ENCODE data around the gene NDUFB2.
"Not testable (repeated sequence)": the region's sequence is repeated elsewhere in the genome, so short reads cannot be mapped to it uniquely, and the experiment has no call there.

The NDUFB2 gene

DNA sequence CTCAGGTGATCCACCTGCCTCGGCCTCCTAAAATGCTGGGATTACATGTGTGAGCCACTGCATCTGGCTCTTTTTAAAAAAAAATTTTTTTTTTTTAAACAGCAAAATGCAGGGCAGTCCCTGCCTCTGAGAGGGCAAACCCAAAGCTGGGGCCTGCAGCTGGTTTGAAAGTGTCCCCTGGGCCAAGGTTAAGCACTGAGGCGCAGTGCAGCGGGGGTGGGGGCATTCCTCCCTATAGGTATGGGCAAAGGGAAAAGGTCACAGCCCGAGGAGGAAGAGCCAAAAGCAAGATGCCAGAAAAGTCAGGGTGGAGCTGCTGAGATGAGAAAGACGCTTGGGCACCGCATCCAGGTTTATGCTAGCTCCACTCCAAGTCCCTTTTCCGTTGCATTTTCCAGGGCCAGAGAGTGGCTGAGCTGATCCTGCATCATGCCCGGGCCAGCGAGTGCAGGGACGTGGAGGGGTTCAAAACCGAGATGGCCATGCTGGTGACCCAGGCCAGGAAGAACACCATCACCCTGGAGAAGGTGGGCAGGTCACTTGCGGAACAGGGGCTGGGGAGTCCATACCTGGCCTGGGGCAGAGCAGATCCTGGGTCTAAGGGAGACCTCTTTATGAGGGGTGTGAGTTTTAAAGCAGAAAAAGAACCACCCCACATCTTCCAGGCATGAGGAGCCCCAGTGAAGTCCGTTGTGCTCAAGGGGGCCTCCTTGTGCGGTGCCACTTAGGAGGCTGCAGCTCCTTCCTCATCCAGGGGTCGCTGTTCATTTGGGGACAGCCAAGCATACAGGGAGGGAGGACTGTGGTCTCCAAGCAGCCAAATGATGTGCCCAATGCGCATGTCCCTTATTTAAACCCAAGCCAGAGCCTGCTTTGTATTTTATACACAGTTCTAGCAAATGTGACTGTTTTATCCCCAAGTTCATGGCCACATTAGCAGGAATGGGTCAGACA lies 7.0 kb upstream of the NDUFB2 start:
- no peak for DNase-seq (ENCODE audit: low read depth in 2 of 2)

DNA sequence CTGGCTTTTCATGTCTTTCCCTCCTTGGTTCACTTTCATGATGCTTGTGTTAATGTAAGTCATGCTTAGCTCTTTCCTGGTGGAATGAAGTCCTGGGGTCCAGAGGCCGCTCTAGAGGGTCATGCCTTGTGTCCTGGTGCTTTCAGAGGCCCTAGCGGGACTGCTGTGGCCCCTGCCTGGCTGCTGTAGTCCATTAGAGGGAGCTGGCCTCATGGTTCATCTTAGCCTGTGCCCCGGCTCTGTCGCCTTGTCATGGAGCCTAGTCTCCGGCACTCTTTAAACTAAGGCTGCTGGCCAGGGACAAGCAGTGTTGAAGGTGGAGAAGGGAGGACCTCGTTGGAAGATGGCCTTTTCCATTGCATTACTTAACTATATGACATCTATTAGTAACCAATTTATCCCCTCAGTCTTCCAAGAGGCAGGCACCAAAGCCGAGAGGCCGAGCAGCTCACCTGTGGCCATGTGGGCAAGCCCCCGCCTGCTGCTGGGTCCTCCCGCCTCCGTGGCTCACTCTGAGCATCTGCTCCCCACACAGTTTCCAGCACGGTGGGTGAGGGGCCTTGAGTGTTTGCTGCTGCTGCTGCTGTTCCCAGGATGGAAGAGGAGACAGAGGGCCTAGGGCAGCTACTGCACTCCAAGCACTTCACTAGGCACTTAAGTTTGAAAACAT lies 5.0 kb upstream of the NDUFB2 start:
- no peak for DNase-seq (ENCODE audit: low read depth in 2 of 2)

- not testable (repeated sequence) for DNase-seq (ENCODE audit: low read depth in 2 of 2)
Observed at GRCh38 chr7:140693849-140694248, 2.7 kb upstream of the NDUFB2 start.

DNA sequence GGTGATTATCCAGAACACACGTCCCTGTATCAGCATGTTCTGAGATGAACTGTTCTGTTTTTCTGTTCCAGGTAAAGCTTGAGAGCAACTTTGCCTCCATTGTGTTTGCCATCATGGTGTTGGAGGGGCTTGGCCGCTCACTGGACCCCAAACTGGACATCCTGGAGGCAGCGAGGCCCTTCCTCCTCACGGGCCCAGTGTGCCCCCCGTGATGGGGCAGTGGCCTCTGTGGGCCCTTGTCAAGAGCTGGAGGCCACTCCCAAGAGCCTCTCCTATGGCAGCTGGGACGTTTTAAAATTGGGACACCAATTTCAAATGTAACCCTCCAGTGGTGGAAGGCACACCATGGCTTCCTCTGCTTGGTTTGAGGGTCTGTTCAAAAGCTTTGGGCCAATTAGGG lies 1.9 kb upstream of the NDUFB2 start:
- no peak for DNase-seq (ENCODE audit: low read depth in 2 of 2)

- DNase-seq (ENCODE audit: low read depth in 2 of 2), result no peak
Observed at GRCh38 chr7:140695381-140695780, 1.1 kb upstream of the NDUFB2 start.

GRCh38 chr7:140696024-140696679 lies 356 bp upstream of the NDUFB2 start:
- peak; percentile 72 to 76 for DNase-seq (ENCODE audit: low read depth in 2 of 2)

DNA sequence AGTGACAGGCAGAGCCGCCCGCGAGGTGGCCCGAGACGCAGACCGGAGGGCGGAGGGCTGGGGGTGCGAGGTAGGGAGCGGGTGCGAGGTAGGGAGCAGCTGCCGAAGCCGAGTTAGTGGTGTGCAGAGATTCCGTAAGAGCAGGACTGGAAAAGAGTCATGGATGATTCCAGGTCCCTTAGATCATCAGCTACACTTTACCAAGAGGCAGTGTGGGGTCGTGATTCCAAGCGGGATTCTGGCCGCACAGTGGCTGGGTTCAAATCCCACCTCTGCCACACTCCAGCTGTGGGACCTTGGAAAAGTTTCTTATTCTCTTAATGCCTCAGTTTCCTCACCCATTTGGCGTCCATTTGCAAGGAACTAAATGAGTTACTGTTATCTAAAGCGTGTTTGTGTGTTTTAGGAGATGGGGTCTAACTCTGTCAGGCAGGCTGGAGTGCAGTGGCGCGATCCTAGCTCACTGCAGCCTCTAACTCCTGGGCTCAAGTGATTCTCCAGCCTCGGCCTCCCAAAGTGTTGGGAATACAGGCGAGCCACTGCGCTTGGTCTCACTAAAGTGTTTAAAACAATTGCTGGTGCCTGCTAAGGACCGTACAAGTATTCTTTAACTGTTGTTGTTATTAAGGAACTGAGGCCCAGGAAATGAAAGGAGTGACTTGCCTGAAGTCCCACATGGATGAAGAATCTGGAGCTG lies 1.1 kb downstream of the NDUFB2 start:
- DNase-seq (ENCODE audit: low read depth in 2 of 2), result no peak

- no peak for DNase-seq (ENCODE audit: low read depth in 2 of 2)
Observed at GRCh38 chr7:140698477-140698876, 2.0 kb downstream of the NDUFB2 start.

- DNase-seq (ENCODE audit: low read depth in 2 of 2), result no peak
Observed at GRCh38 chr7:140702774-140703173, 6.3 kb downstream of the NDUFB2 start.

DNA sequence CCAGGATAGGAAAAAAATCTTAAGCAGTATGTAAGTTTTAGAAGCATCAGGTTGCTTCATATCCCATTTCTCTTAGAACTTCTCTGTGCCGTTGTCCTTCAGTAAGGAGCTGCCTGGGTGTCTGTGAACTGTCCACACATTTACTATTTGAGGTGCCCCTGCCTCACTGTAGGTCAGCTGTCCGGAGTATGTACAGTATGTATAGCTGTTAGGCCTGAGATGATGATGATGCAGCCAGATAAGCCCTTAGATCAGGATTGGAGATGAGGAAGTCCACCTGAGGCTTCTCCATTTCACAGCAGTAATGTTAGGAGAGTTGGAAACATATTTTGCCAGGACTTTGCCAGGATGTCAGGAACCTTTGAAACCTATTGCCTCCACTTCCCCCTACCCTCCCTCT lies 7.7 kb downstream of the NDUFB2 start:
- DNase-seq (ENCODE audit: low read depth in 2 of 2), result no peak

DNA sequence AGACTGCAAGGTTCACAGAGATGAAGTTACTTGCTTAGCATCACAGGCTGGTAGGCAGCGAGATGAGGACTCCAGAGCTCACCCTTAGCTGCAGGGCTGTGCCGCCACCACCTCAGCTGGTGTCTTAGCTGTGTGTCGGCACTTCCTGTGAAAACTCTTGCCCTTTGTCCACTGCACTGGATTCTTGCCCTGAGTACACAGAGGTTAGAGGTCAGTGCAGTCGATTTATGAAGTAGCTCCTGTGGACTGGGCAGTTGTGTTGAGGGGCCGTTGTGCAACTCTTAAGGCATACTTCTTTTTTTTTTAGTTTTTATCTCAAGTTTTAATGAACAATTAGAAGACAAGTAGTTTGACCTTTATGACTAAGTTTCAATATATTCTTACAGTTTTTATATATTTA lies 10.6 kb downstream of the NDUFB2 start:
- DNase-seq (ENCODE audit: low read depth in 2 of 2), result no peak

DNA sequence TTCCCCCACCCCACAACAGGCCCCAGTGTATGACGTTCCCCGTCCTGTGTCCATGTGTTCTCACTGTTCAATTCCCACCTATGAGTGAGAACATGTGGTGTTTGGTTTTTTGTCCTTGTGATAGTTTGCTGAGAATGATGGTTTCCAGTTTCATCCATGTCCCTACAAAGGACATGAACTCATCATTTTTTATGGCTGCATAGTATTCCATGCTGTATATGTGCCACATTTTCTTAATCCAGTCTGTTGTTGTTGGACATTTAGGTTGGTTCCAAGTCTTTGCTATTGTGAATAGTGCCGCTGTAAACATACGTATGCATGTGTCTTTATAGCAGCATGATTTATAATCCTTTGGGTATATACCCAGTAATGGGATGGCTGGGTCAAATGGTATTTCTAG lies 12.3 kb downstream of the NDUFB2 start:
- DNase-seq (ENCODE audit: low read depth in 2 of 2), result not testable (repeated sequence)

DNA sequence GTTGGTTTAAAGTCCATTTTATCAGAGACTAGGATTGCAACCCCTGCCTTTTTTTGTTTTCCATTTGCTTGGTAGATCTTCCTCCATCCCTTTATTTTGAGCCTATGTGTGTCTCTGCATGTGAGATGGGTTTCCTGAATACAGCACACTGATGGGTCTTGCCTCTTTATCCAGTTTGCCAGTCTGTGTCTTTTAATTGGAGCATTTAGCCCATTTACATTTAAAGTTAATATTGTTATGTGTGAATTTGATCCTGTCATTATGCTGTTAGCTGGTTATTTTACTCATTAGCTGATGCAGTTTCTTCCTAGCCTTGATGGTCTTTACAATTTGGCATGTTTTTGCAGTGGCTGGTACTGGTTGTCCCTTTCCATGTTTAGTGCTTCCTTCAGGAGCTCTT lies 15.9 kb downstream of the NDUFB2 start:
- DNase-seq (ENCODE audit: low read depth in 2 of 2), result not testable (repeated sequence)

DNA sequence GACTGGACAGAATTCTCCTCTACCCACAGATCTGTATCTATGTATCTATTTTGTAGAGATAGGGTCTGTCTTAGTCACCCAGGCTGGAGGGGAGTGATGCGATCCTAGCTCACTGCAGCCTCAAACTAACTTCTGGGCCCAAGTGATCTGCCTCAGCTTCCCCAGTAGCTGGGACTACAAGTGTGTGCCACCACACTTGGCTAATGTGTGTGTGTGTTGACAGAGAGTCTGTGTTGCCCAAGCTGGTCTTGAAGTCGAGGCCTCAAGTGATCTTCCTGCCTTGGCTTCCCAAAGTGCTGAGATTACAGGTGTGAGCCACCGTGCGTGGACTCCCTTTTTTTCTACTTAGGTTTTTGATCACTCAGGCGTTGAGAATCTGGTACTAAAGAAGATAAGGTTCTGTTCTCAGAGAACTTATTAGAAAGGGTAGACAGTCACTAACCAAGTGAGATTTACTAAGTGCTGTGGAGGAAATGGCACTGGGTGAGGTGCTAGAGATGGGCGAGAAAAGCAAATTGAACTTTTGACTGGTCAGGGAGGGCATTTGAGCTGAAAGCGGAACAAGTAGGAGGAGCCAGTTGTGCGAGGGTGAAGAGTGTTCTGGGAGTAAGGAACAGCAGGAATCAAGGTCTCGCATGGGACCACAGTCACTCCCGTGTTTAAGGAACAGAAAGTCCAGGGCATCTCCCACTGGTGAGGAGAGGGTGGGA lies 18.0 kb downstream of the NDUFB2 start:
- no peak for DNase-seq (ENCODE audit: low read depth in 2 of 2)

- no peak for DNase-seq (ENCODE audit: low read depth in 2 of 2)
Observed at GRCh38 chr7:140719721-140720120, 23.2 kb downstream of the NDUFB2 start.

- DNase-seq (ENCODE audit: low read depth in 2 of 2), result no peak
Observed at GRCh38 chr7:140722254-140722653, 25.7 kb downstream of the NDUFB2 start.

DNA sequence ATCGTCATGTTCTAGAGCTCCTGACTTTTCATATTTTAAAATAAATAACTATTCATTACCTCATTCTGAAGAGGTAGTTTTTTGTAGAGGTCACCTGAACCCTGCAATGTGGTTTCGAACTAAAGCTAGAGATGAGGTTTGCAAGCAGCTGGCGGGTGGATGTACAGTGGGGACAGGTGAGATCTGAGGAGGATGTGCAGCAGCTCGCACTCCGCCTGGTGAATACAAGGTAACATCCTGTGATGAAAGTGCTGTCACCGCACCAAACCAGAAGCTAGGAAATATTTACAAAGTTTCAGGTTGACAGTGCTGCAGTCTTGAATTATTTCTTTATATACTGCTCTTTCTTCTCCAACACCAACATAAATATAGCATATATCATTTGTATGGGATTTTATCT lies 26.5 kb downstream of the NDUFB2 start:
- DNase-seq (ENCODE audit: low read depth in 2 of 2), result no peak

GRCh38 chr7:140723574-140723973 lies 27.1 kb downstream of the NDUFB2 start:
- no peak for DNase-seq (ENCODE audit: low read depth in 2 of 2)

GRCh38 chr7:140724706-140725105 lies 28.2 kb downstream of the NDUFB2 start:
- DNase-seq (ENCODE audit: low read depth in 2 of 2), result no peak

- DNase-seq (ENCODE audit: low read depth in 2 of 2), result no peak
Observed at GRCh38 chr7:140726281-140726680, 29.8 kb downstream of the NDUFB2 start.

- DNase-seq (ENCODE audit: low read depth in 2 of 2), result no peak
Observed at GRCh38 chr7:140732416-140732815, 35.9 kb downstream of the NDUFB2 start.
